CD8-positive, alpha-beta memory T cell (primary cell): ENCODE data around the gene SEPTIN10. TPM values are rescaled to one million over a fixed set of nuclear protein-coding genes. Genes with fewer than 3 reads are reported as not detected.

Experiments used
- CTCF ChIA-PET: fragments of 350-600 bp; sonication (Branson Sonifier 250); formaldehyde crosslinking; loops from one replicate; lab custom pipeline; 2021; ENCODE audit warnings: antibody characterized with exemption; lab: Charles Lee
- POLR2A ChIA-PET: fragments of 350-600 bp; sonication (Branson Sonifier 250); formaldehyde crosslinking; loops from one replicate; lab custom pipeline; 2021; ENCODE audit warnings: antibody characterized with exemption; lab: Charles Lee
- DNase-seq, 5 donors: peaks; one replicate each; pipeline versions ENCODE4 v3.0.0 to v3.0.0-alpha.2; 2020 to 2022; ENCODE audit warnings: mixed read lengths in 1 of 5
- H3K27ac ChIP-seq: one replicate; pipeline ENCODE4 v1.7.0; 2013; ENCODE audit warnings: low read depth, mild to moderate bottlenecking, low read length, moderate library complexity
- H3K27me3 ChIP-seq: 2 replicates; pipeline ENCODE4 v1.7.0; 2013; ENCODE audit warnings: low read length, mild to moderate bottlenecking; ENCODE audit not compliant: insufficient read depth, poor library complexity, severe bottlenecking
- H3K36me3 ChIP-seq: 2 replicates; pipeline ENCODE4 v1.7.0; 2013; ENCODE audit warnings: mild to moderate bottlenecking, low read length, moderate library complexity; ENCODE audit not compliant: insufficient read depth
- H3K4me1 ChIP-seq: 2 replicates; pipeline ENCODE4 v1.7.0; 2013; ENCODE audit warnings: mild to moderate bottlenecking, low read length, moderate library complexity; ENCODE audit not compliant: insufficient read depth
- H3K4me3 ChIP-seq: 2 replicates; pipeline ENCODE4 v1.7.0; 2013; ENCODE audit warnings: mild to moderate bottlenecking, low read length
- H3K9me3 ChIP-seq: 2 replicates; pipeline ENCODE4 v1.7.0; 2013; ENCODE audit warnings: mild to moderate bottlenecking, low read length
- H3K27ac Mint-ChIP-seq, 8 donors: one replicate each; pipeline ENCODE4 v1.8.0; 2020 to 2021; ENCODE audit warnings: mixed read lengths in 8 of 8, mild to moderate bottlenecking in 6 of 8, inconsistent platforms in 3 of 8, moderate library complexity in 3 of 8
- H3K27me3 Mint-ChIP-seq, 2 donors: one replicate each; pipeline ENCODE4 v1.8.0; 2020 to 2021; ENCODE audit warnings: mixed read lengths in 2 of 2, mild to moderate bottlenecking in 1 of 2, moderate library complexity in 1 of 2
- H3K36me3 Mint-ChIP-seq, 3 donors: one replicate each; pipeline ENCODE4 v1.8.0; 2020 to 2021; ENCODE audit warnings: mixed read lengths in 3 of 3, inconsistent platforms in 1 of 3, mild to moderate bottlenecking in 1 of 3
- H3K4me1 Mint-ChIP-seq, 3 donors: one replicate each; pipeline ENCODE4 v1.8.0; 2020 to 2021; ENCODE audit warnings: mixed read lengths in 3 of 3, inconsistent platforms in 1 of 3, mild to moderate bottlenecking in 1 of 3
- H3K4me3 Mint-ChIP-seq, 7 donors: one replicate each; pipeline ENCODE4 v1.8.0; 2020 to 2021; ENCODE audit warnings: mixed read lengths in 7 of 7, mild to moderate bottlenecking in 6 of 7, moderate library complexity in 4 of 7, inconsistent platforms in 2 of 7
- H3K9me3 Mint-ChIP-seq, 5 donors: one replicate each; pipeline ENCODE4 v1.8.0; 2020 to 2022; ENCODE audit warnings: mixed read lengths in 5 of 5, mild to moderate bottlenecking in 3 of 5, moderate library complexity in 2 of 5, inconsistent platforms in 1 of 5
- polyA plus RNA-seq: library from polyadenylated mRNA; unstranded; fragments of 300-500 nt; fragmentation: Illumina TruSeq; gene quantifications from one replicate; pipeline ENCODE4 v1.2.3, GENCODE V29; 2021
- total RNA-seq, 2 experiments: library from RNA; stranded (reverse); gene quantifications; one replicate each; pipeline ENCODE4 v1.2.3, GENCODE V29; 2021

SEPTIN10 gene
- total and polyA plus RNA-seq, 3 experiments from 2014 or later, result 0.31 to 1.2 (median 0.69) TPM

- H3K4me3 ChIP-seq, result no peak overlapping the region
- Mint-ChIP-seq H3K27ac (no peak overlapping the region), H3K9me3 (no peaks in the 10 kb centered on the region), H3K27me3 (peaks cover 1 to 3% of the 10 kb centered on the region in 2 donors), H3K4me3 (no peak overlapping the region), H3K4me1 (no peaks in the 10 kb centered on the region), H3K36me3 (no peaks in the 10 kb centered on the region)
- H3K27me3 ChIP-seq, result no peaks in the 10 kb centered on the region
- no peaks in the 10 kb centered on the region for H3K9me3 ChIP-seq
- ChIA-PET CTCF (no interaction called here), POLR2A (no interaction called here)
- DNase-seq, result no peak
- H3K36me3 ChIP-seq, result no peaks in the 10 kb centered on the region
- H3K27ac ChIP-seq, result no peak overlapping the region
- no peaks in the 10 kb centered on the region for H3K4me1 ChIP-seq
These were observed 55.5 kb downstream of the SEPTIN10 start for GRCh38 chr2:109558076-109558882.

GRCh38 chr2:109557309-109557708 lies 56.5 kb downstream of the SEPTIN10 start:
- CTCF ChIA-PET, result no interaction called here
- no peak for DNase-seq

DNA sequence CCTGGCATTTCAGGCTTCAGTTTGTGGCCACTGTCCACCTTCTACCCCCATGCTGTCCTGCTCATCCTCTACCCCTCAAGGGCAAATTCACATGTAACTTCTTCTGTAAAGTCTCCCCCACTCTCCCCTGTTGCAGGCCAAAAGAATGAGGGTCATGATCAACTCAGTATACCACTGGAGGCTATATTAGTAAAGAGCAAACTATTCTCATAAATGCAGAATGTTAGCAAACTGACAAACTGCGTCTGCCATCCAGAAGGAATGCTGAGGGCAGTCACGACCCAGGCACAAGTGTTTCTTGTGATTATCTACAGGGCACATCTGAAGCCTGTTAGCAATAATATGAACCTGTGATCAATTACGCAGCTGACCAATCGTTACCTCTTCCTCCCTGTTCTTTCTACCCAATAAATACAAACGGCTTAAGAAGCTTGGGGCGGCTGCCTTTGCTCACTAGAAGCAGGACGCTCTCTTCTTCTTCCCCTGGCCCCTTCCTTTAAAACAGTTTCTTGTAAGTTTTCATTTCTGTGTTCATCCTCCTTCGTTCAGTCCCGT lies 58.3 kb downstream of the SEPTIN10 start:
- H3K4me3 Mint-ChIP-seq, result no peak overlapping the region
- Histone ChIP-seq H3K4me3 (no peak overlapping the region), H3K27ac (no peak overlapping the region), H3K36me3 (no peaks in the 10 kb centered on the region), H3K27me3 (no peaks in the 10 kb centered on the region), H3K4me1 (no peaks in the 10 kb centered on the region), H3K9me3 (no peaks in the 10 kb centered on the region)
- no peaks in the 10 kb centered on the region for H3K4me1 Mint-ChIP-seq
- no peak overlapping the region for H3K27ac Mint-ChIP-seq
- H3K9me3 Mint-ChIP-seq, result no peaks in the 10 kb centered on the region
- POLR2A ChIA-PET, result no interaction called here
- DNase-seq, result no peak
- H3K27me3 Mint-ChIP-seq, result peaks cover 4 to 7% of the 10 kb centered on the region in 2 donors
- H3K36me3 Mint-ChIP-seq, result no peaks in the 10 kb centered on the region
- CTCF ChIA-PET, result interaction anchor here (1.4 kb wide), 1 partner anchor 10 kb away, joined by 10 read pairs; no protein-coding TSS in a partner anchor

More at GRCh38 chr2:109557309-109557708, 56.5 kb downstream of the SEPTIN10 start:
- H3K27me3 ChIP-seq, result no peaks in the 10 kb centered on the region
- Mint-ChIP-seq H3K9me3 (no peaks in the 10 kb centered on the region), H3K4me3 (no peak overlapping the region), H3K36me3 (no peaks in the 10 kb centered on the region), H3K27me3 (peaks cover 1 to 7% of the 10 kb centered on the region in 2 donors), H3K4me1 (no peaks in the 10 kb centered on the region), H3K27ac (no peak overlapping the region)
- H3K4me3 ChIP-seq, result no peak overlapping the region
- H3K9me3 ChIP-seq, result no peaks in the 10 kb centered on the region
- POLR2A ChIA-PET, result no interaction called here
- no peaks in the 10 kb centered on the region for H3K36me3 ChIP-seq
- H3K4me1 ChIP-seq, result no peaks in the 10 kb centered on the region
- no peak overlapping the region for H3K27ac ChIP-seq

DNA sequence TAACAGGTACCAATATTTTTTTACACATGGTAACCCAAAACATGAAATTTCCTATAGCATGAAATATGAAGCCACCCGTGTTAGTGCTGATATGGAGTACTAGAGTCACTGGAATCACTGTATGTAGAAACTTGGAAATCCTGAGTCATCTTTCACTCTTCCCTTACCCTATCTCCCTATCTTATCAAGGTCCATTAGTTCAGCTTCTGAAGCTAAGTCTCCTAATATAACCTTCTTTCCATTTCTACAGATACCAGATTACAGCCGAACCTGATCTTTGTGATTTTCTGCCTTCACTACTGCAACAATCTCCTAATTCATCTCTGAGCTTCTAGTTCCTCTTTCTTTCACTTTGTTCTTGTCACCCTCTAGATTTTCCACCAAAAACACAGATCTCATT lies 59.0 kb downstream of the SEPTIN10 start:
- H3K9me3 Mint-ChIP-seq, result no peaks in the 10 kb centered on the region
- no peaks in the 10 kb centered on the region for H3K4me1 Mint-ChIP-seq
- Histone ChIP-seq H3K36me3 (no peaks in the 10 kb centered on the region), H3K4me1 (no peaks in the 10 kb centered on the region), H3K27ac (no peak overlapping the region), H3K27me3 (no peaks in the 10 kb centered on the region), H3K9me3 (no peaks in the 10 kb centered on the region), H3K4me3 (no peak overlapping the region)
- ChIA-PET CTCF (no interaction called here), POLR2A (no interaction called here)
- H3K27me3 Mint-ChIP-seq, result peaks cover 4 to 7% of the 10 kb centered on the region in 2 donors
- no peak overlapping the region for H3K27ac Mint-ChIP-seq
- no peak overlapping the region for H3K4me3 Mint-ChIP-seq
- H3K36me3 Mint-ChIP-seq, result no peaks in the 10 kb centered on the region
- DNase-seq, result no peak

- no peak overlapping the region for H3K27ac ChIP-seq
- no peak for DNase-seq
- H3K27me3 Mint-ChIP-seq, result peaks cover 4 to 17% of the 10 kb centered on the region in 2 donors
- POLR2A ChIA-PET, result no interaction called here
- no peaks in the 10 kb centered on the region for H3K36me3 Mint-ChIP-seq
- H3K36me3 ChIP-seq, result no peaks in the 10 kb centered on the region
- no peaks in the 10 kb centered on the region for H3K4me1 Mint-ChIP-seq
- H3K4me3 ChIP-seq, result no peak overlapping the region
- H3K4me3 Mint-ChIP-seq, result no peak overlapping the region
- no peak overlapping the region for H3K27ac Mint-ChIP-seq
- peaks cover 3% of the 10 kb centered on the region for H3K27me3 ChIP-seq
- H3K9me3 ChIP-seq, result no peaks in the 10 kb centered on the region
- CTCF ChIA-PET, result no interaction called here
- no peaks in the 10 kb centered on the region for H3K4me1 ChIP-seq
- no peaks in the 10 kb centered on the region for H3K9me3 Mint-ChIP-seq
These were observed 64.7 kb downstream of the SEPTIN10 start for GRCh38 chr2:109549016-109549590.

- Histone ChIP-seq H3K36me3 (no peaks in the 10 kb centered on the region), H3K4me3 (no peak overlapping the region), H3K27ac (no peak overlapping the region), H3K9me3 (no peaks in the 10 kb centered on the region), H3K4me1 (no peaks in the 10 kb centered on the region), H3K27me3 (peaks cover 3% of the 10 kb centered on the region)
- Mint-ChIP-seq H3K36me3 (no peaks in the 10 kb centered on the region), H3K27ac (no peak overlapping the region), H3K4me1 (no peaks in the 10 kb centered on the region), H3K4me3 (no peak overlapping the region), H3K27me3 (peaks cover 4 to 15% of the 10 kb centered on the region in 2 donors), H3K9me3 (no peaks in the 10 kb centered on the region)
- no peak for DNase-seq
- CTCF ChIA-PET, result interaction anchor here (1.5 kb wide), 1 partner anchor 544 kb away, joined by 3 read pairs; no protein-coding TSS in a partner anchor
- POLR2A ChIA-PET, result no interaction called here
These were observed 66.5 kb downstream of the SEPTIN10 start for GRCh38 chr2:109547280-109547679.

DNA sequence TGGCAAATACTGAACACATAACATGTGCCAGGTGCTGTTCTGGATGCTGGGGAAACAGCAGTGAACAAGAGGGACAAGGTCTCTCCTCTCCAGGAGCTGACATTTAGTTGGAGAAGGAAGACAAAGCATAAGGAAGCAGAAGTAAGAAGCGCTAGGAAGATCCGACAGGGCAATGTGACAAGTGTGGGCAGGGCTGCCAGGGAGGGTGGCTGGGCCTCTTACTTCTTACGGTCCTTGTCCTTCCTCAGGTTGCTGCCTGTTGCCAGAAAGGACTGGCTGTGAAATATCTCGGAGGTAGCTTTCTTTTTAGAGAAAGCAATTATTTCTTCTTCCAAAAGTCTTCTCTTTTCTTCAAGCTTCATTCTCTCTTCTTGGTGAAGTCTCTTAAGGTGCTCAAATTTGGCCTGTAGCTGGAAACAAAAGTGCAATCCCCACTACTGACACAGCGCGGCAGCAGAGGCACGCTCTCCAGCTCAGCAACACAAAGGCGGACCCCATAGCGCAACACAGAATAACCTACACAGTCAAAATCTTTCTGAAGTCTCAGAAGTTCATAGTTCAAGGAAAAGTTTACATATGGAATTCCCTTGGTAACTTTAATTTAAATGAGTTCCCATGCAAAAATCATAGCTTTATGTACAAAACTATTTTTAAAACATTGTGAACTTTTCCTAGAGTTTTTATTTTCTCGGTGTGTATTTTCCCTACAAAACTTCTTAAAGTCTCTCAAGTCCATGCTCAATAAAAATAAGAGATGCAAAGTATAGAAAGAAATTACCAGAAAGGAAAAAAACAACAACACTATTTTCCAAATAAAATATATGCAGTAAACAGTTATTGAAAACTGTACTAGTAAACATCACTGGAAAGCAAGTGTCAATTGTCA lies 67.7 kb downstream of the SEPTIN10 start:
- peak in 4 of 5 donors; percentile 8 to 35 (median 16) for DNase-seq
- H3K4me3 ChIP-seq, result no peak overlapping the region
- H3K36me3 ChIP-seq, result no peaks in the 10 kb centered on the region
- Mint-ChIP-seq H3K27me3 (peaks cover 7 to 26% of the 10 kb centered on the region in 2 donors), H3K27ac (no peak overlapping the region), H3K36me3 (no peaks in the 10 kb centered on the region), H3K9me3 (no peaks in the 10 kb centered on the region), H3K4me1 (no peaks in the 10 kb centered on the region), H3K4me3 (no peak overlapping the region)
- ChIA-PET POLR2A (no interaction called here), CTCF (interaction anchor here (1.0 to 2.0 kb wide), 4 partner anchors 10 to 17 kb away, joined by 3 to 10 read pairs (median 4); no protein-coding TSS in a partner anchor)
- peaks cover 3% of the 10 kb centered on the region for H3K27me3 ChIP-seq
- no peaks in the 10 kb centered on the region for H3K4me1 ChIP-seq
- H3K27ac ChIP-seq, result no peak overlapping the region
- no peaks in the 10 kb centered on the region for H3K9me3 ChIP-seq
